Measurements from ENCODE around the gene STRIP2.
"Not testable (repeated sequence)": the region's sequence is repeated elsewhere in the genome, so short reads cannot be mapped to it uniquely, and the experiment has no call there.

STRIP2 gene

GRCh38 chr7:129531721-129532120 is 97.5 kb downstream of the STRIP2 start:
- no peaks in the 10 kb centered on the region for H3K9me3 Mint-ChIP-seq
- H3K36me3 Mint-ChIP-seq (ENCODE audit: low read depth): no peaks in the 10 kb centered on the region
- TF ChIP-seq CTCF (IDR thresholded peaks at IDR 0.05; ENCODE audit: unreplicated experiment in 3 of 3): no peak
- no peaks in the 10 kb centered on the region for H3K4me1 Mint-ChIP-seq
- no peak overlapping the region for H3K4me3 Mint-ChIP-seq
- H3K27me3 Mint-ChIP-seq (ENCODE audit: low read depth): peaks cover 8% of the 10 kb centered on the region
- no peak overlapping the region for H3K27ac Mint-ChIP-seq

- Mint-ChIP-seq H3K27me3 (ENCODE audit: low read depth) (peaks cover 5% of the 10 kb centered on the region), H3K4me3 (no peak overlapping the region), H3K9me3 (no peaks in the 10 kb centered on the region), H3K36me3 (ENCODE audit: low read depth) (no peaks in the 10 kb centered on the region), H3K4me1 (no peaks in the 10 kb centered on the region), H3K27ac (no peak overlapping the region)
- TF ChIP-seq CTCF (IDR thresholded peaks at IDR 0.05; ENCODE audit: unreplicated experiment in 3 of 3): no peak
Observed at GRCh38 chr7:129532375-129532774, 98.1 kb downstream of the STRIP2 start.

- not testable (repeated sequence) for H3K27ac Mint-ChIP-seq; H3K9me3 Mint-ChIP-seq; H3K4me3 Mint-ChIP-seq; H3K36me3 Mint-ChIP-seq (ENCODE audit: low read depth); H3K27me3 Mint-ChIP-seq (ENCODE audit: low read depth); H3K4me1 Mint-ChIP-seq
Observed at GRCh38 chr7:129534558-129535274, 100.5 kb downstream of the STRIP2 start.

GRCh38 chr7:129535896-129536295 is 101.7 kb downstream of the STRIP2 start:
- H3K9me3 Mint-ChIP-seq: no peaks in the 10 kb centered on the region
- peaks cover 9% of the 10 kb centered on the region for H3K27me3 Mint-ChIP-seq (ENCODE audit: low read depth)
- no peak overlapping the region for H3K27ac Mint-ChIP-seq
- no peaks in the 10 kb centered on the region for H3K4me1 Mint-ChIP-seq
- no peaks in the 10 kb centered on the region for H3K36me3 Mint-ChIP-seq (ENCODE audit: low read depth)
- H3K4me3 Mint-ChIP-seq: no peak overlapping the region
- TF ChIP-seq CTCF (IDR thresholded peaks at IDR 0.05; ENCODE audit: unreplicated experiment in 3 of 3): no peak

GRCh38 chr7:129536323-129536722 is 102.1 kb downstream of the STRIP2 start:
- Mint-ChIP-seq H3K4me3 (no peak overlapping the region), H3K4me1 (no peaks in the 10 kb centered on the region), H3K27ac (no peak overlapping the region), H3K36me3 (ENCODE audit: low read depth) (no peaks in the 10 kb centered on the region), H3K9me3 (no peaks in the 10 kb centered on the region), H3K27me3 (ENCODE audit: low read depth) (peaks cover 13% of the 10 kb centered on the region)
- no peak for TF ChIP-seq CTCF (IDR thresholded peaks at IDR 0.05; ENCODE audit: unreplicated experiment in 3 of 3)
